ENCODE data around the gene LRRC75B.

Gene LRRC75B

GRCh38 chr22:24584871-24585411 lies 7.9 kb downstream of the LRRC75B start:
- no peak for FAIRE-seq

GRCh38 chr22:24584166-24584790 lies 8.6 kb downstream of the LRRC75B start:
- FAIRE-seq: no peak

- FAIRE-seq: no peak
These were observed 9.4 kb downstream of the LRRC75B start for GRCh38 chr22:24583221-24584165.

- FAIRE-seq: no peak
These were observed 10.6 kb downstream of the LRRC75B start for GRCh38 chr22:24582056-24582814.

GRCh38 chr22:24580276-24580675 lies 12.6 kb downstream of the LRRC75B start:
- FAIRE-seq: peak; percentile 86

- FAIRE-seq: peak; percentile 17
These were observed 13.6 kb downstream of the LRRC75B start for GRCh38 chr22:24579258-24579601.

- no peak for FAIRE-seq
These were observed 14.3 kb downstream of the LRRC75B start for GRCh38 chr22:24578355-24579257.

GRCh38 chr22:24576778-24577177 lies 16.1 kb downstream of the LRRC75B start:
- no peak for FAIRE-seq

- FAIRE-seq: no peak
These were observed 21.6 kb downstream of the LRRC75B start for GRCh38 chr22:24571266-24571665.

- no peak for FAIRE-seq
These were observed 25.2 kb downstream of the LRRC75B start for GRCh38 chr22:24567668-24568067.

GRCh38 chr22:24566899-24567511 lies 25.9 kb downstream of the LRRC75B start:
- no peak for FAIRE-seq

GRCh38 chr22:24565077-24565476 lies 27.8 kb downstream of the LRRC75B start:
- FAIRE-seq: no peak

- no peak for FAIRE-seq
These were observed 28.4 kb downstream of the LRRC75B start for GRCh38 chr22:24564376-24565058.

GRCh38 chr22:24563246-24563645 lies 29.6 kb downstream of the LRRC75B start:
- FAIRE-seq: no peak

GRCh38 chr22:24559471-24559870 lies 33.4 kb downstream of the LRRC75B start:
- FAIRE-seq: no peak

- FAIRE-seq: peak; percentile 91
These were observed 37.5 kb downstream of the LRRC75B start, which contains the start of gene SNRPD3 for GRCh38 chr22:24555165-24556039. SNRPD3 (plus strand) TSS chr22:24555999; CDS start chr22:24557675, 1,676 bp downstream.

GRCh38 chr22:24554313-24555164 lies 38.3 kb downstream of the LRRC75B start, which contains the start of gene GUCD1:
GUCD1 (minus strand) TSS chr22:24555138; CDS start chr22:24554991, 147 bp downstream.
- no peak for FAIRE-seq

- no peak for FAIRE-seq
These were observed 39.1 kb downstream of the LRRC75B start for GRCh38 chr22:24553597-24554312.
